Esophagus (tissue), 2 donors: ENCODE results near the gene VRTN. TPM values are rescaled to one million over a fixed set of nuclear protein-coding genes. Genes with fewer than 3 reads are reported as not detected.

Experiments
- H3K27ac ChIP-seq, 2 donors: one replicate each; pipeline ENCODE4 v1.5.1; 2013; ENCODE audit warnings: low read depth in 2 of 2, mild to moderate bottlenecking in 2 of 2, inconsistent platforms in 1 of 2, low read length in 1 of 2, moderate library complexity in 1 of 2
- H3K27me3 ChIP-seq, 2 donors: one replicate each; pipeline ENCODE4 v1.6.1; 2013; ENCODE audit warnings: low read length in 2 of 2, control low read depth in 1 of 2, mild to moderate bottlenecking in 1 of 2; ENCODE audit not compliant: insufficient read depth in 2 of 2, control insufficient read depth in 1 of 2
- H3K36me3 ChIP-seq, 2 donors: one replicate each; pipeline ENCODE4 v1.6.1; 2013; ENCODE audit warnings: low read length in 1 of 2; ENCODE audit not compliant: control insufficient read depth in 2 of 2, insufficient read depth in 2 of 2
- H3K4me1 ChIP-seq, 2 donors: one replicate each; pipeline ENCODE4 v1.6.1; 2013; ENCODE audit warnings: low read length in 1 of 2; ENCODE audit not compliant: control insufficient read depth in 2 of 2, insufficient read depth in 2 of 2
- H3K4me3 ChIP-seq, 2 donors: one replicate each; pipeline ENCODE4 v1.5.1; 2013; ENCODE audit warnings: low read length in 2 of 2, mild to moderate bottlenecking in 2 of 2, low read depth in 1 of 2, moderate library complexity in 1 of 2
- H3K9me3 ChIP-seq, 2 donors: one replicate each; pipeline ENCODE4 v1.6.1; 2013; ENCODE audit warnings: mild to moderate bottlenecking in 2 of 2, low read depth in 1 of 2, low read length in 1 of 2, moderate library complexity in 1 of 2; ENCODE audit not compliant: control insufficient read depth in 2 of 2, insufficient read depth in 1 of 2
- WGBS, 2 donors: extraction: QIAGEN DNeasy Blood & Tissue Kit; methylation state at CpG; one replicate each; pipeline ENCODE4 v1.1.7; 2013; 5-methylcytosine and 5-hydroxymethylcytosine counted together
- polyA plus RNA-seq, 2 donors: library from polyadenylated mRNA; stranded (reverse); fragments of 200-250 nt; gene quantifications; one replicate each; pipeline ENCODE4 v1.2.3, GENCODE V29; 2013
- donor health status: healthy with polysubstance abuse.
- donor health status: Bipolar disorder and iron deficiency.

VRTN gene
- polyA plus RNA-seq, 2 donors: not detected

GRCh38 chr14:74402401-74403251, 54.4 kb downstream of the VRTN start:
- Histone ChIP-seq H3K27me3 (no peaks in the 10 kb centered on the region), H3K27ac (no peak overlapping the region), H3K36me3 (no peaks in the 10 kb centered on the region), H3K4me3 (no peak overlapping the region), H3K4me1 (peaks cover 6 to 13% of the 10 kb centered on the region in 2 donors), H3K9me3 (peaks cover 0 to 3% of the 10 kb centered on the region in 2 donors)
- 49 to 57% methylated on average over 10 of the region's 10 CpGs for WGBS, 2 donors

DNA sequence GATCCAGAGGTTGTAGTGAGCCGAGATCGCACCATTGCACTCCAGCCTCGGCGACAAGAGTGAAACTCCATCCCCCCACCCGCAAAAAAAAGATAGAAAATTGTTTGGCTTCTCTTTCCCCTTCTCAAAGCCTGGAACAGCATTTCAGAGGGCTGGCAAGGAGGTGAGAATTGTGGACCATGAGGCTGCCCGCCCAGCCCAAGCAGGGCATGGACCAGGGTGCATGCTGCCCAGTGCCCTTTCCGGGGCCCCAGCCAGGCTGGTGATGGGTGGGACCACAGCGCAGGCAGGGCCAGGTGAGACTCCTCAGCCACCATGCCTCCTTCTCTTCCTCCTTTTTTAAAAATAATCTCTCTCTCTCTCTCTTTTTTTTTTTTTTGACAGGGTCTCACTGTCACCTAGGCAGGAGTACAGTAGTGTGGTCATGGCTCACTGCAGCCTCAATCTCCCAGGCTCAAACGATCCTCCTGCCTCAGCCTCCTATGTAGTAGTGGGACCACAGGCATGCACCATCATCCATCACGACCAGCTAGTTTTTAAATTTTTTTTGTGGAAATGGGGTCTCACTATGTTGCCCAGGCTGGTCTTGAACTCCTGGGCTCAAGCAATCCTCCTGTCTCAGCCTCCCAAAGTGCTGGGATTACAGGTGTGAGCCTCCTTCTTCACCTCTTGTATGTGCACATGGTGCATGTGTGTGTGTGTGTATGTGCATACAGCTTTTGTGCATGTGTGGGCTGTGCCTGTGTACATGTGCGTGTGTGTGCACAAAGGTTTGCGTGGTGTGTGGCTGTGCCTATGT, 55.5 kb downstream of the VRTN start:
- H3K9me3 ChIP-seq: peaks cover 0 to 3% of the 10 kb centered on the region in 2 donors
- no peak overlapping the region for H3K4me3 ChIP-seq
- 90% methylated on average over 12 of the region's 12 CpGs for WGBS, 2 donors
- peaks cover 6 to 13% of the 10 kb centered on the region in 2 donors for H3K4me1 ChIP-seq
- no peak overlapping the region for H3K27ac ChIP-seq
- no peaks in the 10 kb centered on the region for H3K27me3 ChIP-seq
- H3K36me3 ChIP-seq: no peaks in the 10 kb centered on the region

GRCh38 chr14:74404435-74404834, 56.2 kb downstream of the VRTN start:
- 73 to 74% methylated on average over 6 to 7 of the region's 7 CpGs for WGBS, 2 donors
- Histone ChIP-seq H3K27me3 (no peaks in the 10 kb centered on the region), H3K4me1 (peaks cover 6 to 13% of the 10 kb centered on the region in 2 donors), H3K4me3 (no peak overlapping the region), H3K36me3 (no peaks in the 10 kb centered on the region), H3K9me3 (peaks cover 0 to 3% of the 10 kb centered on the region in 2 donors), H3K27ac (no peak overlapping the region)

DNA sequence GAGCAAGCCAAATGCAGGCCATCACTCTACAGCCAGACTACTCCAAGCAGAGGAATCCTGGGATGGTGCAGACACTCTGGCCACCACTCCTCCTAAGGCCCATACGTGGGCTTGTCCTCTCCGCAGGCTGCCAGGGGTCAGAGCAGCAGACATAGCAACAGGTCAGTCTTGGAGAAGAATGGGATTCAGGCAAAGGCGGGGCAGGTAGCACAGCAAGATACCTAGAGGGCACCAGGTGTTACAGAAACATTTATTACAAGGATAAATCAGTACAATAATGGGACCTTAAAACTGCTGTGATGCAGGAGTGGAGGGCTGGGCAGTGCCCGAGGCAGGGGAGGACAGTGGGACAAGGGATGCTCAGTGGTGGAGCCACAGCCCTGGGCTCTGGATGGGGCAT, 57.4 kb downstream of the VRTN start:
- no peak overlapping the region for H3K27ac ChIP-seq
- peaks cover 0 to 3% of the 10 kb centered on the region in 2 donors for H3K9me3 ChIP-seq
- no peak overlapping the region for H3K4me3 ChIP-seq
- H3K36me3 ChIP-seq: no peaks in the 10 kb centered on the region
- peaks cover 6 to 13% of the 10 kb centered on the region in 2 donors for H3K4me1 ChIP-seq
- H3K27me3 ChIP-seq: no peaks in the 10 kb centered on the region
- WGBS, 2 donors: 76 to 77% methylated on average over 4 of the region's 4 CpGs

- WGBS, 2 donors: 89 to 90% methylated on average over 17 of the region's 17 CpGs
- no peaks in the 10 kb centered on the region for H3K36me3 ChIP-seq
- peaks cover 0 to 3% of the 10 kb centered on the region in 2 donors for H3K9me3 ChIP-seq
- H3K27me3 ChIP-seq: no peaks in the 10 kb centered on the region
- H3K27ac ChIP-seq: no peak overlapping the region
- no peak overlapping the region for H3K4me3 ChIP-seq
- H3K4me1 ChIP-seq: peaks cover 0 to 3% of the 10 kb centered on the region in 2 donors
Observed at GRCh38 chr14:74407021-74407800, 58.9 kb downstream of the VRTN start.

DNA sequence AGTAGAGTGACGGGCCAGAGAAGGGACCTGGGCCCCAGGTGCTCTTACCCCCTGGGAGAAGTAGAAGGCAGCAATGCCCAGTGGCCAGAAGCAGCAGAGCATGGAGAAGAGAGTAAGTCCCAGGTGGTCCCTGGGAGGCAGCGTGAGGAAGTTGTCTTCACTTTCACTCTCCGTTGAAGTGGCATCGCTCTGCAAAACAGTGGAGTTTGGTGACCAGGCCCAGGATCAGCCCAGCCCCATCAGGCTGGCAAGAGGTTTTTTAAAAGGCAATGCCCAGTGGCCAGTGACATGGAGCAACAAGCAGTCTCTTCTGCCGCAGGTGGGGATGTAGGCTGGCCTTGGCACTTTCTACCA, 59.5 kb downstream of the VRTN start:
- no peaks in the 10 kb centered on the region for H3K4me1 ChIP-seq
- H3K4me3 ChIP-seq: no peak overlapping the region
- H3K27me3 ChIP-seq: no peaks in the 10 kb centered on the region
- 86 to 91% methylated on average over 5 of the region's 5 CpGs for WGBS, 2 donors
- no peak overlapping the region for H3K27ac ChIP-seq
- H3K36me3 ChIP-seq: no peaks in the 10 kb centered on the region
- H3K9me3 ChIP-seq: peaks cover 0 to 3% of the 10 kb centered on the region in 2 donors

GRCh38 chr14:74408870-74409269, 60.6 kb downstream of the VRTN start:
- Histone ChIP-seq H3K27ac (no peak overlapping the region), H3K4me3 (no peak overlapping the region), H3K36me3 (no peaks in the 10 kb centered on the region), H3K27me3 (no peaks in the 10 kb centered on the region), H3K9me3 (peaks cover 0 to 3% of the 10 kb centered on the region in 2 donors), H3K4me1 (peaks cover 0 to 1% of the 10 kb centered on the region in 2 donors)
- WGBS, 2 donors: 89 to 91% methylated on average over 3 of the region's 3 CpGs

- Histone ChIP-seq H3K27ac (no peak overlapping the region), H3K36me3 (no peaks in the 10 kb centered on the region), H3K27me3 (no peaks in the 10 kb centered on the region), H3K4me3 (no peak overlapping the region), H3K4me1 (peaks cover 0 to 1% of the 10 kb centered on the region in 2 donors), H3K9me3 (peaks cover 0 to 3% of the 10 kb centered on the region in 2 donors)
- 81 to 88% methylated on average over 6 of the region's 6 CpGs for WGBS, 2 donors
Observed at GRCh38 chr14:74409441-74409840, 61.2 kb downstream of the VRTN start.
